Keratinocyte (primary cell): Measurements from ENCODE around the gene OARD1. TPM values are rescaled to one million over a fixed set of nuclear protein-coding genes. Genes with fewer than 3 reads are reported as not detected.

Source experiments
- DNase-seq: peaks from one replicate; pipeline ENCODE4 v3.0.0-alpha.2; 2011; ENCODE audit warnings: low read depth, missing footprints, low spot score
- FAIRE-seq: peaks from 2 replicates; lab custom pipeline; 2011; peaks lifted over from hg19 to GRCh38; lab: Jason Lieb, UNC
- H2AFZ ChIP-seq: 2 replicates; pipeline ENCODE4 v1.6.0; 2012; ENCODE audit warnings: low read length, control low read depth, inconsistent platforms; ENCODE audit not compliant: control insufficient read depth
- H3K27ac ChIP-seq: 2 replicates; pipeline ENCODE4 v1.5.1; 2011; ENCODE audit warnings: low read length; ENCODE audit not compliant: control insufficient read depth, insufficient read depth
- H3K27me3 ChIP-seq: 3 replicates; pipeline ENCODE4 v1.6.0; 2011; ENCODE audit warnings: low read length; ENCODE audit not compliant: control insufficient read depth, insufficient read depth; ENCODE audit errors: extremely low read depth
- H3K36me3 ChIP-seq, 2 experiments: 2 replicates in 1 of 2; 3 replicates in 1 of 2; pipeline ENCODE4 v1.5.1; 2011; ENCODE audit warnings: low read length in 2 of 2, mild to moderate bottlenecking in 1 of 2; ENCODE audit not compliant: control insufficient read depth in 2 of 2, insufficient read depth in 2 of 2; ENCODE audit errors: extremely low read depth in 1 of 2
- H3K4me1 ChIP-seq: 3 replicates; pipeline ENCODE4 v1.5.1; 2011; ENCODE audit warnings: low read length; ENCODE audit not compliant: control insufficient read depth, insufficient read depth; ENCODE audit errors: extremely low read depth
- H3K4me2 ChIP-seq: 3 replicates; pipeline ENCODE4 v1.6.0; 2011; ENCODE audit warnings: low read depth, low read length; ENCODE audit not compliant: control insufficient read depth, insufficient read depth; ENCODE audit errors: extremely low read depth
- H3K4me3 ChIP-seq, 3 experiments: fragments of 200-600 bp in 1 of 3; sonication (generic) in 1 of 3; 2 replicates in 2 of 3; 3 replicates in 1 of 3; pipeline ENCODE4 v1.5.1; 2011 to 2016; ENCODE audit warnings: low read length in 3 of 3, mild to moderate bottlenecking in 3 of 3, control low read depth in 2 of 3, inconsistent platforms in 1 of 3, low read depth in 1 of 3, mixed read lengths in 1 of 3, mixed run types in 1 of 3, moderate library complexity in 1 of 3; ENCODE audit not compliant: control insufficient read depth in 2 of 3, insufficient read depth in 2 of 3; ENCODE audit errors: extremely low read depth in 1 of 3
- H3K79me2 ChIP-seq: 2 replicates; pipeline ENCODE4 v1.6.0; 2012; ENCODE audit warnings: low read length; ENCODE audit not compliant: control insufficient read depth, insufficient read depth
- H3K9ac ChIP-seq: 3 replicates; pipeline ENCODE4 v1.6.0; 2011; ENCODE audit warnings: low read length; ENCODE audit not compliant: control insufficient read depth, insufficient read depth; ENCODE audit errors: extremely low read depth
- H3K9me1 ChIP-seq: 3 replicates; pipeline ENCODE4 v1.6.0; 2011; ENCODE audit warnings: low read length; ENCODE audit not compliant: control insufficient read depth, insufficient read depth; ENCODE audit errors: extremely low read depth
- H3K9me3 ChIP-seq: 2 replicates; pipeline ENCODE4 v1.5.1; 2012; ENCODE audit warnings: low read depth, low read length; ENCODE audit not compliant: control insufficient read depth
- H4K20me1 ChIP-seq: 3 replicates; pipeline ENCODE4 v1.6.0; 2011; ENCODE audit warnings: low read length; ENCODE audit not compliant: control insufficient read depth, insufficient read depth; ENCODE audit errors: extremely low read depth
- CTCF ChIP-seq, 3 experiments: IDR thresholded peaks in 1 of 3; conservative IDR thresholded peaks in 1 of 3; optimal IDR thresholded peaks in 1 of 3; 2 replicates in 2 of 3; 3 replicates in 1 of 3; pipeline versions ENCODE3 to v1.5.1; 2011; ENCODE audit warnings: low read length in 3 of 3, mild to moderate bottlenecking in 3 of 3, moderate library complexity in 2 of 3, control low read depth in 1 of 3, inconsistent platforms in 1 of 3; ENCODE audit not compliant: insufficient read depth in 2 of 3; ENCODE audit errors: extremely low read depth in 1 of 3
- EZH2 ChIP-seq: IDR thresholded peaks from one replicate; pipeline ENCODE4 v1.6.1; 2012; ENCODE audit warnings: inconsistent platforms, mild to moderate bottlenecking, low read length, moderate library complexity
- dilution Hi-C: fragments of 300-500 bp; cut with MboI; formaldehyde crosslinking; loops from one replicate; pipeline ENCODE4 v1.7.0; 2020; ENCODE audit warnings: low sequenced_read_pairs; ENCODE audit not compliant: extremely low pct_ligation_motif_present
- polyA plus RNA-seq, 5 experiments: library from polyadenylated mRNA; depleted of rRNA in 3 of 5; stranded (reverse) in 3 of 5; stranded (forward) in 1 of 5; unstranded in 1 of 5; fragments of >200 nt; gene quantifications; 1 replicate in 1 of 5; 2 replicates in 3 of 5; 3 replicates in 1 of 5; pipeline versions ENCODE4 v1.2.1 to v1.2.3, GENCODE V29; 2011 to 2012; ENCODE audit warnings: missing spikeins in 2 of 5, low read depth in 1 of 5, low replicate concordance in 1 of 5

OARD1 gene
- polyA plus RNA-seq, 1 donor (not counting 4 experiments of a cell fraction or from before 2014, with no cell fraction given), result 20.3 TPM

- FAIRE-seq, result no peak
Observed at GRCh38 chr6:41062056-41062455, 10.1 kb downstream of the OARD1 start.

DNA sequence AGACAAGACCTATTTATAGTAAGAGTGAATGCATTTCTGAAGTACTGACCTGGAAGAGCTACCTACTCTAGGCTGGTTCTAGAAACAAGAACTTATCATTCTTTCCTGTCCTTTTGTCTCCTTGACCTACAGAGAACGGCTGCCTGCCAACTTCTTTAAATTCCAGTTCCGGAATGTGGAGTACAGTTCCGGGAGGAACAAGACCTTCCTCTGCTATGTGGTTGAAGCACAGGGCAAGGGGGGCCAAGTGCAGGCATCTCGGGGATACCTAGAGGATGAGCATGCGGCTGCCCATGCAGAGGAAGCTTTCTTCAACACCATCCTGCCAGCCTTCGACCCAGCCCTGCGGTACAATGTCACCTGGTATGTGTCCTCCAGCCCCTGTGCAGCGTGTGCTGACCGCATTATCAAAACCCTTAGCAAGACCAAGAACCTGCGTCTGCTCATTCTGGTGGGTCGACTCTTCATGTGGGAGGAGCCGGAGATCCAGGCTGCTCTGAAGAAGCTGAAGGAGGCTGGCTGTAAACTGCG lies 10.9 kb downstream of the OARD1 start:
- Histone ChIP-seq H3K9me3 (no peaks in the 10 kb centered on the region), H2AFZ (no peak overlapping the region), H3K4me2 (no peak overlapping the region), H3K4me3 (no peak overlapping the region), H3K79me2 (no peaks in the 10 kb centered on the region), H3K4me1 (peaks cover 14% of the 10 kb centered on the region), H3K27me3 (no peaks in the 10 kb centered on the region), H3K36me3 (peaks cover 2 to 3% of the 10 kb centered on the region in 2 experiments), H3K27ac (no peak overlapping the region), H3K9ac (no peak overlapping the region), H4K20me1 (no peaks in the 10 kb centered on the region), H3K9me1 (no peaks in the 10 kb centered on the region)
- FAIRE-seq (no peak), DNase-seq (no peak)
- dilution Hi-C loops, result no loop called here
- TF ChIP-seq CTCF (optimal IDR thresholded peaks at IDR 0.05 in 1 of 3, IDR thresholded peaks at IDR 0.05 in 1 of 3, conservative IDR thresholded peaks at IDR 0.05 in 1 of 3; ENCODE audit: extremely low read depth in 1 of 3, insufficient read depth in 2 of 3, low read length in 3 of 3), result no peak
- no peak for TF ChIP-seq EZH2

More at GRCh38 chr6:41062056-41062455, 10.1 kb downstream of the OARD1 start:
- dilution Hi-C loops, result no loop called here
- no peaks in the 10 kb centered on the region for H3K9me3 ChIP-seq
- H3K4me3 ChIP-seq, result no peak overlapping the region
- peaks cover 2 to 3% of the 10 kb centered on the region in 2 experiments for H3K36me3 ChIP-seq
- H2AFZ ChIP-seq, result no peak overlapping the region
- TF ChIP-seq EZH2 (no peak), CTCF (optimal IDR thresholded peaks at IDR 0.05 in 1 of 3, IDR thresholded peaks at IDR 0.05 in 1 of 3, conservative IDR thresholded peaks at IDR 0.05 in 1 of 3; ENCODE audit: extremely low read depth in 1 of 3, insufficient read depth in 2 of 3, low read length in 3 of 3) (no peak)
- no peak overlapping the region for H3K27ac ChIP-seq
- H4K20me1 ChIP-seq, result no peaks in the 10 kb centered on the region
- H3K9ac ChIP-seq, result no peak overlapping the region
- H3K9me1 ChIP-seq, result no peaks in the 10 kb centered on the region
- DNase-seq, result no peak
- no peaks in the 10 kb centered on the region for H3K79me2 ChIP-seq
- H3K4me2 ChIP-seq, result no peak overlapping the region
- H3K4me1 ChIP-seq, result peaks cover 14% of the 10 kb centered on the region
- no peaks in the 10 kb centered on the region for H3K27me3 ChIP-seq
